Stimulated activated CD8-positive, alpha-beta memory T cell treated with anti-CD3 and anti-CD28 coated beads, Interleukin-7, amount 100 ng/mL, for 4 hours (primary cell): ENCODE results near the gene BRMS1.
A peak's percentile ranks its signal among the peaks of the same experiment; 100 is the strongest.
"Not testable (repeated sequence)": the region's sequence is repeated elsewhere in the genome, so short reads cannot be mapped to it uniquely, and the experiment has no call there.

Experiments used
- DNase-seq, 2 donors: peaks; one replicate each; pipeline ENCODE4 v3.0.0-alpha.2; 2020; ENCODE audit warnings: low read depth in 2 of 2

The BRMS1 gene

GRCh38 chr11:66344550-66345315, at the start of gene BRMS1:
Gene BRMS1, minus strand, starts transcription at chr11:66345104. Its CDS starts 2,870 bp downstream, at chr11:66342234.
- peak; percentile 94 to 95 for DNase-seq

GRCh38 chr11:66393954-66394353, 49.0 kb upstream of the BRMS1 start:
- no peak for DNase-seq

DNA sequence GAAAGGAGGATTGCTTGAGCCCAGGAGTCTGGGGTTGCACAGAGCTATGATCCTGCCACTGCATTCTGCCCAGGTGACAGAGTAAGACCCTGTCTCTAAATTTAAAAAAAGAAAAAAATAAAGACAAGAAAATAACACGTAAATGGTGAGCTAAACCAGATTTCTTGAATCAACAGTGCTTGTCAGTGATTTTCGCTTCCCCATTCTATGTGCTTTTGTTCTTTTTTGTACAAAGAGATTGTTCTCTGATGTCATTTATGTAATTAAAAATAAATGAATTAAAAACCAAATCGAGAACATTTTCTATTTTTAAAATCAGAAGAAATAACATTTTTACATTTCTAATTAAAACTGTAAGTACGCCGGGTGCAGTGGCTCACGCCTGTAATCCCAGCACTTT, 46.4 kb upstream of the BRMS1 start:
- no peak for DNase-seq

DNA sequence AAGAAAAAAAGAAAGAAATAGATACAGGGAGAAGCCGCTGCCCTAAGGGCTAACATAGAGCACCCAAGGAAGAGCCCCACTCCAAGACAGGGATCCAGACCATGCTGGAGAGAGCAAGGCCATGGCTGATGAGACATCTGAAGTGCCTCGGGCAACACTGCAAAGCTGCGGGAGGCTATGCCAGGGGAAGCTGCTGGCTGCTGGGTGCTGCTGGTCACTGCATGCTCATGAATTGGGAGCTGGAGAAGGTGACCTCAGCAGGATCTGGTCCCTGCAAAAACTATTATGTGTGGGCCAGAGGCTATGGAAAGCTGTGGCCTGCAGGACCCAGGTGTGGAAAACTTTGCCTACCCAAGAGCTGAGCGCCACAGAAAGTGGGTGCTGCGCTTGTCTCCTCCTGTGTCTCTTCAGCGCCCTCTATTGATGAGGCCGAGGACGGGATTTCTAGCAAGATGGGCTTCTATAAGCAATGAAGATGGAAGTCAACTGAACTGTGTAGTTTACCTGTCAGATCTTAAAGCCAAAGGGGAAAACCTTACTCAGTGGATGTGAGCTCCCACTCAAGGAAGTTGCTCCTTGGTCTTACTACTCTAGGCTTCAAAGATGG, 44.0 kb upstream of the BRMS1 start:
- DNase-seq, result peak; percentile 36 to 68

- DNase-seq, result peak; percentile 58 to 73
These were observed 41.5 kb upstream of the BRMS1 start for GRCh38 chr11:66386171-66387069.

GRCh38 chr11:66384316-66384715, 39.4 kb upstream of the BRMS1 start:
- DNase-seq, result not testable (repeated sequence)

DNA sequence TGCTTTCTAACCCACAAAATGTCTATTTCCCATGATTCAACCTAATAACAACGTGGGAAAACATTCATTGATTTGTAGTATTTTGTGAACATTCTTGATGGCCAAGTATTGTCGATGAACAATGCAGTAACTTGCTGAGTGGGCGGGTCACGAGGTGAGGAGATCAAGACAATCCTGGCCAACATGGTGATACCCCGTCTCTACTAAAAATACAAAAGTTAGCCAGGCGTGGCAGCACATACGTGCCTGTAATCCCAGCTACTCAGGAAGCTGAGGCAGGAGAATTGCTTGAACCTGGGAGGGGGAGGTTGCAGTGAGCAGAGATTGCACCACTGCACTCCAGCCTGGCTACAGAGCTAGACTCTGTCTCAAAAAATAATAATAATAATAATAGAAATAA, 35.4 kb upstream of the BRMS1 start:
- DNase-seq, result not testable (repeated sequence)

DNA sequence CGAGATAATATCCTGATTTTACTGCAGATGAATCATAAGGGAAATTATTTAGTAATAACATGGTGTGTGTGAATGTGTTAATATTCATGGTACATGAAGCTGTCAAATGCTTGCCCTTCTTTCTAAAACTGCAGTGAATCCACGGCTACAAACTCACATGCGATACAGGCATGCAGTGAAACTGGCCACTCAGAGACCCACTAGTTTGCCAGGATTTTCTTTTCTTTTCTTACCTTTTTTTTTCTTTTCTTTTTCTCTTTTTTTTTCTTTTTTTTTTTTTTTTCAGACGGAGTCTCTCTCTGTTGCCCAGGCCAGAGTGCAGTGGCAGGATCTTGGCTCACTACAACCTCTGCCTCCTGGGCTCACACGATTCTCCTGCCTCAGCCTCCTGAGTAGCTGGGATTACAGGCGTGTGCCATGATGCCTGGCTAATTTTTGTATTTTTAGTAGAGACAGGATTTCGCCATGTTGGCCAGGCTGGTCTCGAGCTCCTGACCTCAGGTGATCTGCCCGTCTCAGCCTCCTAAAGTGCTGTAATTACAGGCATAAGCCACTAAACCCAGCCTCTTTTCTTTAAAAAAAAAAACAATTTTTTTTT, 28.9 kb upstream of the BRMS1 start:
- not testable (repeated sequence) for DNase-seq

GRCh38 chr11:66373265-66373664, 28.4 kb upstream of the BRMS1 start:
- no peak for DNase-seq

DNA sequence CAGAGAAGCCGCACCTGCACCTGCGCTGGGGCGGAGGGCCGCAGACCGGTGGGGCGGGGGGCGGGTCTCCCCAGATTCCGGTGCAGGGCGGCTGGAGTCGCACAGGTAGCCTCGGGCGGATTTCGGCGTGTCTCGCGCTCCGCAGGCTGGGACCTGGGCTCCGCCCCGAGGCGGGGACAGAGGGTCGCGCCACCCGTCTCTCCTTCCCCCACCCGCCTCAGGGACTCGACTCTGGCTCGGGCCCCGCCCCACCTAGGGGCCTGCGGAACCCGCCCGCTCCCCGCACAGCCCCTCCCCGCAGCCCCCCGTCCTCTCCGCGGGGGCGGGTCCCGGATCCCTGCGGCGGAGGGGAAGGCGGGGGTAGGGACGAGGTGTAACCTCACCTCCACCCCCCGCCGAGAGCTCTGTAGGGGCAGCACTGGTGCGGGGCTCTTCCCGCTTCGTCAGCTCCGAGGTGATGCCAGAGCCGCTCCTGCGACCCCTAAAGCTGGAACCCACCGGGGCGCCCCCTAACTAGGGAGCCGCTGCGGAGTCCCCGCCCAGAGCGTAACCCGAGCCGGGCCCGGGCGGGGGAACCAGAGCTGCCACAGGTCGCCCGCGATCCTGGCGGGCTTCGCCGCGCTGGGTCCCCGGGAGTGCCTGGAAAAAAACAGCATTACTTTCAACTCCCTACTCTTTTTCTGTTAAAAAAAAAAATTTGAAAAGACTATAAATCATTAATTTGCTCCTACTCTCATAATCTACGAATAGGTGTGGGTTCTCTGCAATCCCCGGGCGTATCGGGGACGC, 26.9 kb upstream of the BRMS1 start, which contains the start of gene SLC29A2:
Gene SLC29A2, minus strand, starts transcription at position 134 of the 789 bp plus-strand sequence. CDS start 169 bp downstream, outside the sequence.
- peak; percentile 57 to 82 for DNase-seq

DNA sequence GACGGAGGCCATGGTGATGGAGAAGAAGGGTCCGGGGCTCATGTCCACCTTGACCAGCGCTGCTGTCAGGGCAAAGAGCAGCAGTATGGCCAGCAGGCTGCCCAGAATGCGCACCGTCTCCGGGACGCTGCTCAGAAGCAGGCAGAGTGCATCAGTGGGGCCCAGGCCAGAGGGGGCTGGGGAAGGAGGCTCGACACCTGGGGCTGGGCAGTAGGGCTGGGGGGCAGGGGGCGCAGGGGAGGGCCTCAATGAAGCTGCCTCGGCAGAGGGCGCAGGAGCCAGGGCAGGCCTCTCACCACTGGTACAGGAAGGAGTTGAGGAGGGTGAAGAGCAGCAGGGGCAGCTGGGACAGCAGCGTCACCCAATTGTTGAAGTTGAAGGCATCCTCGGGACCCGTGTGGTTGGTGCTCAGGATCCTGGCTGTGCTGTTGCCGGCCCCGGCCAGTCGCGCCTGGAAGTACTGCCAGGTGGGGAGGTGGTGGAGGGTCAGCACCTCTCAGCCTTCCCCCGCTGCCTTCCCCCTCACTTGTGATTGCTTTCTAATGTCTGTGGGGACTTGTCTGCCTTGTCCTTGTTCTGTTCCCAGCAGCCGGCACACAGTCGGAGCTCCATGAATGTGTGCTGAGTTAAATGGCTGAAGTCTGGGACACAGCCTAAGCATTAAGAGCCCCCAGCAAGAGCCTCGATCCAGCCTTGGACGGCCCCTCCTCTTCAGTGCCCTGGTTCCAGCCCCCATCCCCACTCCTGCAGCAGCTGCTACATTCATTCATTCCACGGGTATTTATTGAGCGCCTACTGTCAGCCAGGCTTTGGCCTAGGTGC, 24.4 kb upstream of the BRMS1 start:
- no peak for DNase-seq

DNA sequence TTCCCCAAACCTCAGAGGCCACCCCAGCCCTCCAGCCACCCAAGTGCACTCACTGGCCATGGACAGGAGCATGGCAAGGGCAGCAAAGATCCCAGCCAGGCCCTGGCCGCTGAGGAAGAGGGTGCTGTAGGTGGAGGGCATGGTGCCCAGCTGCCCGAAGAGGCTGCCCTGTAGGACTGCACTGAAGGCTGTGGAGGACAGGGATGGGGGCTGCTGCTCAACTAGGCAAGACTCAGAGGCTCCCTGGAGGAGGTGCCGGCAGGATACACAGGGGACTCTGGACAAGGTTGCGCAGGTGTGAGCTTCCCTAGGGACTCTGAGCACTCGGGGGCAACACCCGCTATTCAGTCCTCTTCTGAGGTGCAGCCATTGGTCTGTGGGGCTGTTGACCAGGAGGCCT, 23.6 kb upstream of the BRMS1 start:
- no peak for DNase-seq

DNA sequence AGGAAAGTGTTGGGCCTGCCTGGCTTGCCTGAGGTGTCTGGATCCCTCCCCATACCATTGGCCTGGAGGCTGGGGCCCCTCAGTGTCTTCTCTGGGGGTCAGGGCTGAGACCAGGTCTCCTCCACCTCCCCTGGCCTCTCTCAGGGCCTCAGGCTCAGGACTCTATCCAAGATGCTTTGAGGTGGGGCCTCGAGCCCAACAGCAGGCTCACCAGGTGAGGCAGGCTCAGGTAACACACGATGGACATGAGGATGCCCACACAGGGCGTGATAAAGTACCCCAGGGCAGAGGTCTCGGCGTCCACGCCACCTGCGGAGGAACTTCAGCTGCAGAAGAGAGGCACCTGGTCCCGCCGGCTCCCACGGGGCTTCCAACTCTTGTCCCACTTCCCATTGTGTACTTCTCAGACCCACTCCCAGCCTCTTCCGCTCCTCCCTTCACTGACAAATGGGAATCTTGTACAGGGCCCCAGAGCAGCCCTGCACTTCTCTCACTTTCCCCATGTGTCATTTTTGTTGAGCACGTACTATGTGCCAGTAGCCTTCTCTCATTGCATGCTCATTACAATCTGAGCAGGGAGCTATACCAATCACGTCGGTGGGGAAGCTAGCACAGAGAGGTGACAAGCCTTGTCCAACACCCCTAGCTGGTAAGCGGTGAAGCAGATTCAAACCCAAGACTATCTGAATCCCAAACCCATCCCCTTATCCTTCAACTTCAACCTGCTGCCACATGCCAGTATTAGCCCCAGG, 22.8 kb upstream of the BRMS1 start:
- DNase-seq, result no peak

GRCh38 chr11:66366844-66367477, 22.1 kb upstream of the BRMS1 start:
- DNase-seq, result no peak

DNA sequence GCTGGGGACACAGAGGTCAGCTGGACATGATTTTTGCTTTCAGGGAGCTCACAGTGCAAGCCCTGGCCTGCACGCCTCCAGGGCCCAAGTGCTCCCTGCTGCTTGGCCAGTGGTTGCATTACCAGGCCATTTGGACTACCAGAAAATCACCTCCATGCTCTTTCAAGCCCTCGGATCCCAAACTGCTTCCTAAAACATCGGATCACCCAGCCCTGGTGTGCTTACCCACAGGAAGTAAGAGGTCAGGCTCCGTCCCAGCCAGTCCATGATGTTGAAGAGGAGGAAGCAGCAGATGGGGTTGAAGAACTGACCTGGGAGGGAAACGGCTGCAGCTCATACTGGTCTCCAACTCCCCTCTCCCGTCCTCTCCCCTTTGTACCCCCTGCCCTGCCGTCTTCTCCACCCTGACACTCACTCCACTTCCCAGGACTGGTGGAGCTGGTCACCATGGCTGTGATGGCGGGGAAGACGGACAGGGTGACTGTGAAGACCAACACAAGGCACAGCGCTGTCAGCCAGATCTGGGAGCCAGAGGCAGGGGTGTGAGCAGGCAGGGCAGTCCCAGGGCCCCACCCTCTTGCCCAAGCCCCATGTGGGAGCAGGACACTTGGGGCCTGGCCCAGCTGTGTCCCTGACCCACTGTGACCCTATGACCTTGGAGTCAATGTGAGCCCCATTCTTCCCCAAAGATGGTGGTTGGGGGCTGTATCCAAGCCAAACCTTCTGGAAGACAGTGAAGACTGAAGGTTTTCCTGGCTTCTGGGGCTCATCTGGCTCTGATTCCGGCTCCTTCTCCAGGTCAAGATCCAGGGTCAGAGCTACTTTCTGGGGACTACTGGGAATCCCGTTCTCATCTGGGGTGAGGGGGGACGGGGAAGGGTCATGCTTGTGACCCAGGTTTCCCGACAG, 21.1 kb upstream of the BRMS1 start:
- DNase-seq, result no peak

DNA sequence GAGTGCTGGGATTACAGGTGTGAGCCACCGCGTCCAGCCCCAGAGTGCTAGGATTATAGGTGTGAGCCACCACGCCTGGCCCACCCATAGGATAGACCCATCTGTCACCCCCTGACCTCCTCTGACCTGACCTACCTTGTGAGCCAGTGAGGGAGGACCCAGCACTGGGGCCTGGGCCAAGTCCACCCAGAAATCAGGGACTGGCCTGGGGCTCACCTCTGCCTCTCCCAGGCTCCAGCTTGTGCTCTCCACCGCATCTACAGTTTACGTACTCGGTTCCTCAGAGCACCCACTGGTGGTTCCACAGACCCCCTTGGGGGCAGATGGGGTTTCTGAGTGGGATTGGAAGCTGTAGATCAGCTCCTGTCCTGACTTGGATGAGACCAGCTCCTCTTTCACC, 20.3 kb upstream of the BRMS1 start:
- no peak for DNase-seq

DNA sequence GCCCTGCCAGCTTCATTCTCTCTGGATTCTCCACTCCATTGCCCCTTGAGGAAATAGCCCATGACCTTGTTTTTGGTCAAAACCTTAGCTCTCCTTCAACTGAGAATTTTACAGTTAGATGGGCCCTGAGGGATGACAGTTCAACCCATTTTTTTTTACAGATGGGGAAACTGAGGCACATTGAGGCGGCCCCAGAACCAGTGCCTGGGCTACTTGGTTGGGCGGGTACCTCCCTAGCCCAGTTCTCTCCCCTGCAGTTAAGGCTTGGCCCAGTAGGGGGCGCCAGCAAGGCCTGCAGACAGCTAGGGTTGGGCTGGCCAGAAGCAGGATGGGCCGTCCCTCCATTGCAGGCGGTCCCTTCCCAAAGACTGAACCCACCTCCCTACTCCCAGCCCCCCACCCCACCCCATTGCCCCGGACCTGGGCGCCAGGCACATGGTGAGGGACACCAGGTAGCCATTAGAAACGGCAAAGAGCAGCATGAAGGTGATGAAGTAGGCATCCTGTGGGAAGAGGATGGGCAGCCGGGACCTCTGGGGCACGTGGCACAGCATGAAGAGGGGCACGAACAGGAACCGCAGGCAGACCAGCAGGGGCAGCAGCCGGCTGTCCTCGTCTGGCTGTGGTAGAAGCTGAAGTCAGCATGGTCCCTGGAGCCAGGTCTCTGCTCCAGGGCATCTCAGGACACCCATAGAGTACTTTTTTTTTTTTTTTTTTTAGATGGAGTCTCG, 19.1 kb upstream of the BRMS1 start:
- peak; percentile 26 to 32 for DNase-seq
